Measurements from ENCODE around the gene ZBTB26.

Gene ZBTB26, protein sequence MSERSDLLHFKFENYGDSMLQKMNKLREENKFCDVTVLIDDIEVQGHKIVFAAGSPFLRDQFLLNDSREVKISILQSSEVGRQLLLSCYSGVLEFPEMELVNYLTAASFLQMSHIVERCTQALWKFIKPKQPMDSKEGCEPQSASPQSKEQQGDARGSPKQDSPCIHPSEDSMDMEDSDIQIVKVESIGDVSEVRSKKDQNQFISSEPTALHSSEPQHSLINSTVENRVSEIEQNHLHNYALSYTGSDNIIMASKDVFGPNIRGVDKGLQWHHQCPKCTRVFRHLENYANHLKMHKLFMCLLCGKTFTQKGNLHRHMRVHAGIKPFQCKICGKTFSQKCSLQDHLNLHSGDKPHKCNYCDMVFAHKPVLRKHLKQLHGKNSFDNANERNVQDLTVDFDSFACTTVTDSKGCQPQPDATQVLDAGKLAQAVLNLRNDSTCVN

DNA sequence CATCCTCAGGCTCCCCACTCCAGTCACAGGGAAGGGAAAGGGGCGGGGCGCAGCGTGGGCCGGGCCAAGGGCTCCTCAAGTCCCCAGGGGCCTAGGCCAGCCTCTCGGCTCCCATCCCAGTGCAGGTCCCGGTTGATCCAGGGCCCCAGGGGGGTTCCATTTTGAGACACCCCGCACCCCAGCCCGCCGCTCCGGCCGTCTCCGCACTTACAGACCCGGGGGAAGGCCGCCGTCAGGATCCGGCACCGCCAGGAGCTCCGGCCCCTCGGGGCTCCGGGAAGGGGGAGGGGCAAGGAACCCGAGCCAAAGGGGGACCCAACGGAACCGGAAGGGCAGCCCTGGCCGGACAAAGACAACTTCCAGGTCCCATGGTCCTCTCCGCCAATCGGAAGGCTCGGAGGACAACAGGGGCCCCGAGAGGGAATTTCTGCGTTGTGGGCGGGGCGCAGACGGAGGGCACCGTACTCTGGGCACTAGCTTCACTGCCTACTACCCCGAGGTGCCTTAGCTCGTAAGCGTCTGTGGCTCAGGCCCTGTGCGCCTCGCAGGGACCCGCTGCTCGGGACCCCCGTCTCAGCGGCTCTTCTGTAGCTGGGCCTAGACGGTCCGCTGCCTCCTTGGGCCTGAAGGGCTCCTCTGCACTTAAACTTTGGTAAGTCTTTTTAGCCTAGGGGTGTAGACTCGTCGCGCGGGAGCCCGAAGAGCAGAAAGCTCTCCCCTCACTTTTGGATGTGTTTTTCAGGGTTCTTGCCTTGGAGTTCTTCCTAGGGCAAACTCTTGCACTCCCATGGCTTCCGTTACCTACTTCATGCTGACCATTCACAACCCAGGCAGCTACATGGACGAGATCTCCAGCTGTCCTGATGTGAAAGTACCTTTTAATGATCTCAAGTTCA lies at the start of gene ZBTB26:
TSS of gene ZBTB26 (minus strand) at position 287 of the 896 bp plus-strand sequence. CDS start 11,578 bp downstream, outside the sequence.
- in situ Hi-C loops (cut with MboI; ENCODE audit: low sequenced_read_pairs): no loop called here

DNA sequence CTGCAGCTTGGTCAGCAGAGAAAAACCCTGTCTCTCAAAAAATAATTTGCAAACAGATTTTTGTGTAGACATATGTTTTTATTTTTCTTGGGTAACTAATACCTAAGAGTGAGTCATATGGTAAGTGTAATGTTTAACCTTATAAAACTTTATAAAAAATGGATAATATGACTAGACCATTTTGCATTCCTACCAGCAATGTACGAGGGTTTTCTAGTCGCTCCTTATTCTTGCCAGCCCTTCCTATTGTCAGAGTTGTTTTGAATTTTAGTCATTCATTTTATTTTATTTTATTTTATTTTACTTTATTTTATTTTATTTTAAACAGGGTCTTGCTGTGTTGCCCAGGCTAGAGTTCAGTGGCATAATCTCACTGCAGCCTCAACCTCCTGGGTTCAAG lies 47.3 kb upstream of the ZBTB26 start:
- in situ Hi-C loops (cut with MboI; ENCODE audit: low sequenced_read_pairs): no loop called here

DNA sequence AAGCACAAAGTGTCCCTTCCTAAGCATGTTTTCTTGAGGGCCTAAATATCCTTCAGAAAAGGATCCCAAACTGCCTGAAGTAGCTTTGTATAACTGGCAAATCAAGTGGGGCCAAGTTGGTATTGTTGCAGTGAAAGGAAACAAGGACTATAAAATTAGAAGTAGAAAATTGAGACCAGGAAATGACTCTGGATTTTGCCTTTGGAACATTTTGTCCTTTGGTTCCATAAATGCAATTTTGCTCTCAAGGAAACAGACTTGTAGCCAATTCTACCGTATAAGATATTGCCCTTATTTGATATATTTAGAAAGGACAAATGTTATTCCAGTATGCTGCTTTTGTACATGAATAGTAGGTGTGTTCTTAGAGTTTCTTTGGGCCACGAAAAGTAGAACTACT lies 43.9 kb upstream of the ZBTB26 start:
- in situ Hi-C loops (cut with MboI; ENCODE audit: low sequenced_read_pairs): no loop called here

DNA sequence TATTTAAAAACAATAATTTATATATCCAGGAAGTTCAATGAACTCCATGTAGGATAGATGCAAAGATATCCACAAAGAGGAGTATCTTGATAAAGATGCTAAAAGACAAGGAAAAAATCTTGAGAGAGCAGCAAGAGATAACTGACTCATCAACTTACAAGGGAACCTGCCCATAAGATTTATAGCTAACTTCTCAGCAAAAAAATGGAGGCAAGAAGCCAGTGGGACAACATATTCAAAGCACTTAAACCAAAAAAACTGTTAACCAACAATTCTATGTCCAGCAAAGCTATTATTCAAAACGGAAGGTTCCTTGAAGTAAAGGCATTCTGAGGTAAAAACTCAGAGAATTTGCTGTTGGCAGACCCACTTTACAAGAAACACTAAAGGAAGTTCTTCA lies 29.8 kb upstream of the ZBTB26 start:
- in situ Hi-C loops (cut with MboI; ENCODE audit: low sequenced_read_pairs): no loop called here

DNA sequence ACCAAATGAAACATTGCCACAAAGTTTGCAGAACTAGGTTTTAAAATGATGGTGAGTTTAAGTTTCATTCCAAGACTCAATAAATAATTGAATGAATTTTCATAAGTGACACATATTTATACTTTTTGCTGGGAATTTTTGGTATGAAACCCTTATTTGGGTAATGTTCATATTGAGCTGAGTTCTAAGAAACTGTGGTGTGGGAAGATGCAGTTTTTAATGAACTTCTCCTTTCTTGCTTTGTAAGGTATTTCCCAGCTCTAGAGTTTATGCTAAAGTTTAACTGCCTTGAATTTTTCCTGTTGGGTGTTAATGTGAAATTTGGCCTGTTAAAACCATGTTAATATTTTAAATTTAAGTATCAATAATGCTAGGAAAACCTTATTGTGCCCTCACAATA lies 24.6 kb upstream of the ZBTB26 start:
- in situ Hi-C loops (cut with MboI; ENCODE audit: low sequenced_read_pairs): no loop called here

DNA sequence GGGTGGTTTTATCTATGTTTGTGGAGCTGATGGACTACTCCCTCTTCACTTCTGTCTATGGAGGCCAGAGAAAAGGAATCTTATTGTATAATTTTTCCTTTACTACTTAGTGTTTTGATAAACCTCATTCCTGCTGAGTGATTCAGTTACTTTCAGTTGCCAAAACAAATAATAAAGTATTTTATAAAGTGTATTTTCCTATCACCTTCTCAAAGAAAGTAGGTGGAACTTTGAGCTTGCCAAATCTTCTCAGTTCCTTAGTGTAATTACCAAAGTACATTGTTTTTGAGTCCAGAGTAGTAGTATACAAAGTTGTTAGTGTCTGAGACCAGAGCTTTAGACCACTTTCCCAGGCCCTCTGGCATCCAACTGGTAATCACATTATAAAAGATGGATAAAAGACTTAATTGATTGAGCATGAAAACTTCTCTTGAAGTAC lies 23.0 kb upstream of the ZBTB26 start:
- in situ Hi-C loops (cut with MboI; ENCODE audit: low sequenced_read_pairs): no loop called here

DNA sequence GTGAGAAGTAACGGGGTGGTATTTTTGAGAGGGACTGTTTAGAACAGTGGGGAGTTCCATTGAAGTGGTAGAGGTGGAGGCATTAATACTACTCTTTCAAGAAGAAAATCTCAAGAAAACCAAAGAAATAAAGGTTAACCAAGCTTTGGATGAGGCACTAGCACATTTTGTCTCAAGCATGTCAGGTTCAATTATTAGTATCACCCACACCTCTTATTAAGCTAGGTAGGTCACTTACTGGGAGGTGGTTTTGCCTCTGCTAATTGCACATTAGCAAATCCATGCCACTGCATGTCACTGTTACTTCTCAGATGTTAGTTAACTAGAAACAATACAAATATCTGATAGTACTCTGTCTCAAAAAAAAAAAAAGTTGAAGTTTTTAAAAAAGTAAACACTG lies 19.7 kb upstream of the ZBTB26 start:
- in situ Hi-C loops (cut with MboI; ENCODE audit: low sequenced_read_pairs): no loop called here

DNA sequence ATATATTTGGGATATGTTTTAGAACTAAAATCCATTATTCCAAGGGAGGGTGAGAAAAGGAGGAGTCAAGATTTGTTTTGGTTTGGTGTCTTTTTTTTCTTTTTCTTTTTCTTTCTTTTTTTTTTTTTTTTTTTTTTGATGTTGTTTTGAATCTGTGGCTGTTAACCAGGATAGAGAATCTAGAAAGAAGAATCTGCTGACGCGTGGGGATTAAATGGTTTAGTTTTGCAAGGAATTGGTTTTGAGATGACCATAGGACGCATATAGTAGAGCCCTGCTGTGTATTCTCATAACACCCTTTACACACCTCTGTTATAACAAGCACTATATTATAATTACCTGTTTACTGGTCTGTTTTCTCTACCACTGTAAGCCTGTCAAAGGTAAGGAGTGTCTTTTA lies 19.0 kb upstream of the ZBTB26 start:
- in situ Hi-C loops (cut with MboI; ENCODE audit: low sequenced_read_pairs): no loop called here

DNA sequence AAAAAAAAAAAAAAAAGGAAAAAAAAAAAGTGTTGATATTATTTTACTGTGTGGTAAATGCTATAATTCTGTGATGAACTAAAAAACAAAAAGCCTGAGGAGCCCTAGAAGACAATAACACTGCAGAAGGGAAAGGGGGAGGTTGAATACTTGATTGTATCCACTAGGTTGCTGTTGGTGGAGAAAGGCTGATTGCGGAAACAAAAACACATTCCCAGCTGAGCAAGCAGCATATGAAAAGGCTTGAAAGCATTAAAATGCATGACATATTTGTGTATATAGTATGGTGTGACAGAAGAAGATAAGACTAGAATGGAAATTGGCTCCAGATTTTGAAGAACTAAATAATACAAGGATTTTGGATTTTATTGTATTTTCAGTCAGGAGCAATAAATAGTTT lies 18.4 kb upstream of the ZBTB26 start:
- in situ Hi-C loops (cut with MboI; ENCODE audit: low sequenced_read_pairs): no loop called here

DNA sequence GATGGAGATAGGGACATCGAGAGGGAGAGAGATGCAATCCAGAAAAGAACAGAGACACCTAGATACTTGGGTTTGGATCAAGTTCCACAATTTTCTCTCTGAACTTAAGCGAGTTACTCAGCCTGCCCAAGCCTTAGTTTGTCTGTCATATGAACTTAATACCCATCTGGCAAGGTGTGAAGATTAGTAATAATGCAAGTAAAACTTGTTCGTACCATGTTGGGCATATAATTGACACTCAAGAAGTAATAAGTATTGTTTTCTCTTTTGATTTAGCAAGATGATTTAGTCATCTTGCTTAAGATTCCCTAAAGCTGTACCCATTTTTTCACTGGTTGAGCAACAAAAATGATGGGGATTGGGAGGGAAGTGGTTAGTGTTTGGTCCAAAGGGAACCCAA lies 17.0 kb upstream of the ZBTB26 start:
- in situ Hi-C loops (cut with MboI; ENCODE audit: low sequenced_read_pairs): no loop called here

DNA sequence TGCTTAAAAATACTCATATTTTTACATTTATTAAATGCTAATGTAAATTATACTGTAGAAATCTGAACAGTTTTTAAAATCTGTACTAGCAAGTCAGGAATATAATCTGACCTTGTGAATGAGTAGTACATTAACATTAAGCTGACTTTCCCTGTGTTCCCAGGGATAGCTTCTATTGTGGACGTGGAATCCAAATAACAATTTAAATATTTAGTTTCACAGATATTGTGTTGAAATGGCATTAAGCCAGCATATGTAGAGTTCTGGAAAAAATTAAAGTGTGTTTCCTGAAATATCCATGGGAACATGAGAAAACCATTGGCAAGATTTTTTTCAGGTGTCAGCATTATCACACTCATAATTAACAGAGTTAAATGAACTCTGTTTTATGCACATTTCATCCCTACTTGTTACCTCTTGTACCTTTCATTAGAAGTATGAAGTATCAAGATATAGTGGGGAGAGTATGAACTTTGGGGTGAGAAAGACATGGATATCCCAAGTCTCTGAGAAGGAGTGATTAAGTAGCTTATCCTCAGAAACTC lies 15.2 kb upstream of the ZBTB26 start:
- in situ Hi-C loops (cut with MboI; ENCODE audit: low sequenced_read_pairs): no loop called here

DNA sequence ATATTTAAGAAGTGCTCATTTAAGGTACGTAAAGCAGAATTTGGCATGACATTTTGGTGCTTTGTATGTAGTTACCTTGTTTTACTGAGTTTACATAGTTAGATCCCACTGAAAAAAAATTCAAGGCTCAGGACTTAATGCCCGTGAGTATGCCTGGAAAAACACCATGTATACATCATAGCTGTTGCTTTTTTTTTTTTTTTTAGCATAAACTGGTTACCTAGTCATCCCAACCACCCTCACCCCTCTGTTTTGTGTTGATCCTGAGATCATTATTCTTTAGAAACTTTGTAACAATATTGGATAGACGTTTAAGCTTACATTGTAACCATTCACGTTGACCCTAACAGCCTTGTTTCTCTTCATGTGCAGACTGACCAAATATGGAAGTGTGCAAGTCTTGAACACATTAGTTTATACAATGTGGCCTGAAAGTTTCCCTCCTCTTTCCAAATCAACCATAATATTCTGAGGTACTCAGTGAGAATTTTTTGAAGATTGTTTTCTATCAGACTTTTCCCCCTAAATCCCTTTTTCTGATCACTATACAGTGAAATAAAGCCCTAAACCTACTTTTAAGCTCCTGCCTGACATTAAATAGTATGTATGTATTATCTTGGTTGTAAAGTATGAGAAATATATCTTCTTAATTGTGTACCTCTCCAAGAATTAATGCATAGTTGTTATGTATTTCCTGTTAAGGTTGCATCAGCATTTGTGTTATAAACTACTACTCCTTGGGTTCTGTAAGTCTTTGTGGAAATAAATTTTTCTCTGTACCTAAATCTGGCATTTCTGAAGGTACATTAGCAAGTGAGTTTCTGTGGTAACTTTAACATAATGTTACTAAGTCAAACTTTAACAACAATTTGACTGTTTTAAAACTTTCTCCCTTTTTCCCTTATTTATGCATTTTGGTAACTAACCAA lies 13.9 kb upstream of the ZBTB26 start:
- in situ Hi-C loops (cut with MboI; ENCODE audit: low sequenced_read_pairs): no loop called here

DNA sequence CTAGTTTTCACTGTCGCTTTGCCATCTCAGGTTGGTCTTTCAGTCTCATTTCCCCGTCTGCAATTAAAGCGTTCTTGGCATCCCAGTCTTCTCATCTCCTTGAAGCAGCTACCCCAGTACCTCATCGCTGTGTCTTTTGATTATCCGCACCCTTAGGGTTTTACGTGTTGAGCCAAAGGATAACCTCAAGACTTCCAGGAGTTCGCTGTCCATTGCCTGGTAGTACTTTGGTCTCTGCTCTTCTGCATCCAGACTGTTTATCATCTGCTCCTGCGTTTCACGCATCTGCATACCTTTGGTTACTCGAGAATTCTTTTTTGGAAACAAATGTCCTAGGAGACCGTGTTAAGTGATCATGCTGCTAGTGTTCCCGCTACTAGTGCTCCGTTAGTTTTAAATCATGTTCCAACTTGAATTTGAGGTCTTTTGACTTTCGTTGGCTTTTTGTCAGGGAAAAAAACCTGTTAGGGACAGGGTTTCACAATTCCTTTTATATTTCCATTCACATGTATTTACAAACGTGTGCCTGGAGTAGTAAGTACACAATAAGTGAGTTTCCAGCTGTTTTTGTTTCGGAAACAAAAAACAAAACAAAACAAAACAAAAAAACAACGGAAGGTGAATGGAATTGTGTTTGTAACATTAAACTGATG lies 10.4 kb upstream of the ZBTB26 start:
- in situ Hi-C loops (cut with MboI; ENCODE audit: low sequenced_read_pairs): no loop called here

DNA sequence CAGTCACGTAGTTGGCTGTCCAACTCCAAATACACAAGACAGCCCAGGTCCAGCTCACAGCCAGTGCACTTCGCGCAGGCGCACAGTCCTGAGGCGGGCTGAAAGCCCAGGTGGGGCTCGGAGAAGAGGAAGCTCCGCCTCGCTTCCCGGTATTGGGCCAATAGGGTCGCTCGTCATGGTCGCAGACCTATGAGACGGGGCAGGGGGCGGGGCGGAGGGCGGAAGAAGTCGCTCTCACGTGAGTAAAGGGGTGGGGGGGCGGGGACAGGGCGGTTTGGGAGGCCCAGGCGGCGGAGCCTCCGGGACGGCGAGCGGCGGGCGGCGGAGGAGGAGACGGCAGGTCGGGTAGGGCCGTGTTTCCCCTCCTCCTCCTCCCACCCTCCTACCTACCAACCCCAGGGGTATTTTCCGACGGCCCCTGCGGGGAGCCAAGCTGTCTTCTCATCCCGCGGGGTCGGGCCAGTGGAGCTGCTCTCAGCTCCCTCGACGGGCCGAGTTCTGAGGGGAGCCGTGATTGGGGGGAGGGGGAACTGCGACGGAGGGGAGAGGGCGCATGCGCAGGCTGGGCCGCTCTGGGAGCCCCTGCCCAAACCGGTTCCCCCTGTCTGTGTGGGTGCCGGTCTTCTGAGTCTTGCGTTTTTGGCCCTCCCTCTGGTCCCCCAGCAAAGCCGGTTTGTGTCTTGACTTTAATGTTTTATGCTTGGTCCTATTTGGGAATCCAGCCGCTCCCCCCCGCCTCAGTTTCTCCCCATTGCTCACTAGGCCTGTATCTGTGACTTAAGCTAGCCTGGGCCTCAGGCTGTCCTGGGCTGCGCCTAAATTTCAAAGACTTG lies 9.7 kb upstream of the ZBTB26 start, which contains the start of gene RABGAP1:
TSS of gene RABGAP1 (plus strand) at position 272 of the 833 bp plus-strand sequence. CDS start 16,040 bp downstream, outside the sequence.
- in situ Hi-C loops (cut with MboI; ENCODE audit: low sequenced_read_pairs): no loop called here

DNA sequence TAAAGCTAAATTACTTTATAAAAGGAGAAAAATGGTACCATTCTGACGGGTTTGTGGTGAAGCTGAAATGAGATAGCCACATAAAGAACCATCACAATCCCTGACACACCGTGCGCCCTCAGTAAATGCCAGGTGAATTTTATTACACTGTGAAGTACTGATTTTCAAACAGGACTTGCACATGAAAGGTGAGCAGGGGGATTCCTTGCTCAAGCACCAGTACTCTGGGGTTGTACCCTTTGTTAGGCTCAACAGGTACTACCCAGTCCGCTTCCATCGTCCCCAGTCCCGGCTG lies 9.1 kb upstream of the ZBTB26 start:
- in situ Hi-C loops (cut with MboI; ENCODE audit: low sequenced_read_pairs): no loop called here

DNA sequence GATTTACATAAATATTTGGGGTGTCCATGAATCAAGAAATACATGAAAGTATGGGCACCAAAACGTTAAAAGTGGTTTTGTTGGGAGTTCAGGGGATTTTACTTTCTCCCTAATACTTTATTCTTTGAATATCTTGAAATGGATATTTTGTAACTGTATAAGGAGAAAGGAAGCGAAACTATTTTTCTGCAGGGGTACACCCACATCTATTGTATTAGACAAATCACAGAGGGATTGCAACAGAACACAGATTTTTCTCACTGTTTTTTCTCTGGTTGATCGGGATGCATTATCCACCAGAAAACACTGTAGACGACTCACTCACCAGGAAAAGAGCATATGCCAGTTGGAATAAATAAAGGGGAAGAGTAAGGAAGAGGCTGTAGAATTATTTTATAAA lies 8.3 kb upstream of the ZBTB26 start:
- in situ Hi-C loops (cut with MboI; ENCODE audit: low sequenced_read_pairs): no loop called here

DNA sequence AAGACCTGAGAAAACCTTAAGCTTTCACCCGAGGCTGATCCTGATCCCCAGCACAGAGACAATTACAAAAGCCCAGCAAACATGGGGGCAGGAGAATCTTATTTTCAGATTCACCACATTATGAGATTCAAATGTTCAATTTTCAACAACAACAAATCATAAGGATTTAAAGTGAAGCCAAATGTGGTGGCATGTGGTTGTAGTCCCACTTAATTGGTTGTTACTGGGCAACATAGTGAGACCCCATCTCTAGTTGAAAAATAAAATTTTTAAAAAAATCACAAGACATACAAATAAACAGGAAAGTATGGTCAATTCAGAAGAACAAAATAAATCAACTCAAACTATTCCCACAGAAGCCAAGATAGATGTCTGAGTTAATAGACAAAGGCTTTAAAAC lies 5.6 kb upstream of the ZBTB26 start:
- in situ Hi-C loops (cut with MboI; ENCODE audit: low sequenced_read_pairs): no loop called here

DNA sequence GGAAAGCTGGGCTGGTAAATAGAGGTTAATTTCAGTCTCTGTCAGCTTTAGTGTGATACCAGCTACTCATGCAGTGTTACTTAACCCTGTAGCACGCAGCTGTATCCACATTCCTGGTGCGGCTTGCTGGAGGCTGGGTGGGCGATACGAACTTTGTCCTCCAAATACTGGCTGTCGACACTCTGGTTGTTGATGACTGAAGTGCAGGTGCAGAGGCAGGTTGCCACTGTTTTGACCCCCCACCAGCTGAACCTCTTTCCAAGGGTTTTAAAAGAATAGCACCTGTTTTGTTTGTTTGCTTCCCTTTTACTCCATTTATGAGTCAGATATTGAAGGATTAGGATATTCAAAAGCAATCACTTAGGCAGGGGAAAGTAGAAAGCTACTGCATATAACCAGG lies 5.2 kb upstream of the ZBTB26 start:
- in situ Hi-C loops (cut with MboI; ENCODE audit: low sequenced_read_pairs): no loop called here

DNA sequence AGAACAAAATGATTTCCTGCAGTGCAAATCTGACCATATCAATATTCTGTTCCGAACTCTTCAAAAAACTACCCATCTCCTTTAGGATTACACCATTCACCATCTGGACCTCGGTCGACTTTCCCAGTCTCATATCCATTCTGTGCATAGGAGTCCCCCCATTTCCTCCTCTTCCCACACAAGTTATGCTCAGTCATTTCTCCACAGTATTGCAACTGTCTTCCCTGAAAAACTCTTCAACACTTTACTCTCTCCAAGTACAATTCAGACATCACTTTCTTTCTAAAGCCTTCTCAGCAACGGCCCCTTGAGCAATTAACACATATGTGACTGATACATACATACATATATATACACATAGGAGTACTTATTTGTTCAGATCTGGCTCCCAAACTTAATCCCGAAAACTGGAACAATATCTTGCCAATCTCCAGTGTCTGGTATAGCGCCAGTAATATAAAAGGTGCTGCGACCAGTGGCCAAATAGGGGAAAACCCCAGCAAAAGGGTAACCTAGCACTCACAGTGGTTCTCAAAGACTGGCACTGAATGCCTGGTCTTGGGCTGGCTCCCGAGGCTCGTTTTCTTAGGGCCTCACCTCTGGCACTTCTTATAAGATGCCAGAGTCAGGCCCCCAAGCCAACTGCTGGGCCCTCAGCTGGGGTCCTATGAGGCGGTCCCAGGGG lies 629 bp downstream of the ZBTB26 start:
- in situ Hi-C loops (cut with MboI; ENCODE audit: low sequenced_read_pairs): no loop called here
